GF-D8 (cell line): ENCODE measurements around the gene OSBPL6.
"Not testable (repeated sequence)": the region's sequence is repeated elsewhere in the genome, so short reads cannot be mapped to it uniquely, and the experiment has no call there.

Source experiments
- DNase-seq: peaks from one replicate; lab custom pipeline; 2025; lab: John Stamatoyannopoulos, UW

Gene OSBPL6

DNA sequence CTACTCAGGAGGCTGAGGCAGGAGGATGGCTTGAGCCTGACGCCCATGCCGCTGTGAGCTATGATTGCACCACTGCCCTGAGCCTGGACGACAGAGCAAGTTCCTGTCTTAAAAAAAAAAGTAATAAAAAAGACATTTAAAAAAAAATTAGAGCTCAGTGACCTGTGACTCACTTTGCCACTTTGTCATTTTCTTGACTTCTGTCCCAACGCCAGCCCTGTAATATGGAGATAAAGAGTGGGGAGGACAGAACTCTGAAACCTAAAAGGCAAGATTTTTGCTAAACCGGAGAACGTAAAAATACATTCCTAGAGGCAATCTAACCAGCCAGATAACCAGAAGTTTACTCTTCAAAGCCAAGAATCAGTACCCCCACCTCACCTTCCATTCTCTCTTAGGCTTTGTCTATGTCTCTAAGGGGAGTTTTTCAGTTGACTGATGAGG, 207.7 kb downstream of the OSBPL6 start:
- no peak for DNase-seq

DNA sequence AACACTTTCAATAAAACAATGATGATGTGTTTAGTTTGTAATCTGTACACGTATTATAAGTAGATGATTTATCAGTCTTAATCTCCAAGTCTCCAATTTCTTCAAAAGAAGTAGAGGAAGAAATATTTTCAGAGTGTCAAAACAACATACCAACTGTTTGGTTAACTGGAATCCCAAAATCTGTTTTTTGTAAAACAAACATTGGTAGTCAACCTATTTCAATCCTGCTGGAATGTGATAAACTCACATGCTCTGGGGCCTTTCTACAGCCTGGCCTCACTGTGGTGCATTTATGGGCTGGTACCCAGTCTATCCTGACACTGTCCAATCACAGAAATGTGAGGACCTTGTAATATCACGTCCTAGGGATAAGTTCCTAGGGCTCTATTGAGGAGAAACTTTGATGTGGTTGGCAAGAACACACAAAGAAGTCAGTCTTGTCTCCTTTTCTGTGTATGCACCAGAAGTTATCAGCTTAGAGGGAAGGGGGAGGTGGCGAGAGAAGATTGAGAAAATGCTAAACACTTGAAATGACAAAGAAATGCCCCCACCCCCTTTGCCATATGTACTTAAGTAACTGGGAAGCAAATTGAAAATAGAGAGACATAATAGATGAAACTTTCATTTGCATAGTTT, 209.5 kb downstream of the OSBPL6 start:
- DNase-seq, result no peak

DNA sequence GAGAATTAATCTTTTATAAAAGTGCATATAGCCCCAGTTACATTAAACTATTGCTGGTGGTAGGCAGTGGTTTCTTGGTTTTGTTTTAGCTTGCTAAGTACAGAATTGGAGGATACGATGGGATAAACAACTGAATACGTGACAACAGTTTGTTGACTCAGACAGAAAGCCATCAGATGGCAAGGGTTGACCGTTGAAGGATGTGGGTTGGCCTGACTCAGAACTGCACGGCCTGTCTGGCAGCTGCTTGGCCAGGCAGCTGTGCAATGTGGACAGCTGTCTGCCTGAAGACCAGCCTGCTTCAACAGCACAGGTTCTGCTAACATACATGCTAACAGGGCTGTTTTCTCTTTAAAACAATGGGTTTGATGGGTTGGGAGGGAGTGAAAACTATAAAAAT, 210.1 kb downstream of the OSBPL6 start:
- no peak for DNase-seq

DNA sequence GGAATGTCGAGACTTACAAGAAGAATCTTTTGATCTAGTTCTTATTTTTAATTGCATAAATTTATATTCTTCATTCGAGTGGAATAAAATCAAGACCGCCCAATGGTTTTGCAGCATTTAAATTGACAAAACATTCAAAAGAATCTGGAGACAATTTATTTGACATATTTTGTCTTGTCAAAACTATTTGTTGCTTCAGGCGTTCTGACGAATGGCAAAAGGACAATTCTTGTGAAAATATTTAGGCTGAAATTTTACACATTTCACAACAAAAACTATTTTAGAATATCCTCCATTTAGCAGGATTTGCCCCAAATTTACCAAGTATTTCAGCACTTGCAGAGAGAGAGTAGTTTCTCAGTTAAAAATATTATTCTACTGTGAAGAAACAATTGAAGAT, 214.9 kb downstream of the OSBPL6 start:
- DNase-seq, result no peak

DNA sequence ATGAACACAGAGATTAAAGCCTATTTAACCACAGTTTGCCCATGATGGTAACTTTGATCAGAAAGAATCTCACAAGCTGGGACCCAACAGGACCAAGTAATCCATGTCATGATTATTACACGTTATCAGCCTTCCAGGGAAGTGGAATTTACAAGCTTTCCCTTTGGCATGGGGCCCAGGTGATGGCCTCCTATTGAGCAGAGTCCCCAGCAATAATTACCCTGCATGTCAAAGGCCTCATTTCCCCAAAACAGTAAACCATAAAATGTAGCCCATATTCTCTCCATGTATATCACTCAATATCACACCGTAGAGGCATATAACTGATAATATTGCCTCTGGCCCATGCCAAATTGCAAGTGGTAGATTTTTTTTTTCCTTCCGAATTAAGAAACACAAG, 217.7 kb downstream of the OSBPL6 start:
- DNase-seq, result no peak

DNA sequence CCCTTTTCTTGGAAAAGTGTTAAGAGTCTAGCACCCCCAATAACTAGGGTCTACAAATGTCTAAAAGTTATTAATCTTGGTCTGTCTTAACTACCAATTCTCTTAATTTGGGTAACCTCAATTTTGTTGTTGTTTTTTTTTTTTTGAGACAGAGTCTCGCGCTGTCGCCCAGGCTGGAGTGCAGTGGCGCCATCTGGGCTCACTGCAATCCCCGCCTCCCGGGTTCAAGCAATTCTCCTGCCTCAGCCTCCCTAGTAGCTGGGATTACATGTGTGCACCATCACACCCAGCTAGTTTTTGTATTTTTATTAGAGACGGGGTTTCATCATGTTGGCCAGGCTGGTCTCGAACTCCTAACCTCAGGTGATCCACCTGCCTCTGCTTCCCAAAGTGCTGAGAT, 218.1 kb downstream of the OSBPL6 start:
- DNase-seq, result not testable (repeated sequence)

DNA sequence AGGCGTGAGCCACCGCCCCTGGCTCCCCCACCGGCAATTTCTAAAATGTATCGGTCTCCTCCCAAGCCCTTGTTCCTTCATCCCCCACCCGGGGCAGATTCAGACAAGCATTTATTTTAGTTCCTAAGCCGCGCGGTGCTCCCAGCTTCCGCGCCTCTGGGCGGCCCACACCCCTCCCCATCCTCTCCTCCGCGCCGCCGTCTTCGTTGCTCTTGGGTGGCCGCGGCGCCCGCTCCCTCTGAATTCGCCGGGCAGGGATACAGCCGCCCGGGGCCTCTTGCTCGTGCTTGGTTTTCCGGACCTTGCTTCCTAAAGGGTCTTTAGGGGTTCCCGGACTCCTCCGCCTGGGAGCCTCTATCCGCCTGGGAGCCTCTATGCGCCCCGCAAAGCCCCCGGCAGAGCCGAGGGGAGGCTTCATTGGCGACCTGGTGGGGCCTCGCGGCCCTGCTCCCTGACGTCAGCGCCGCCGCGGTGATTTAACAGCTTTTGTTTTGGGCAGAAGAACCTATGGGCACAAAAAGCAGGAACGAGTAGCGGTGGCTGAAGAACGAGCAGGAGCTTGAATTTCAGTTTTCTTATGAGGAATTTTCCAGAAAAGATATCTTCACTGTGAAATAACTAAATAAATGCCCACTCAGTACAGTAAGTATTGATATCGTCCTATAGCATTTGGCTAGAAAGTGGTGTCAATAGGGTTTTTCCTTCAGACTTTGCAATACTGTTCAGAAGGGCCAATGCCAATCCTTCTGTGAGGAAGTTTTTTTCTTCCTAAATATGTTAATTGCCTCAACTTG, 219.4 kb downstream of the OSBPL6 start:
- DNase-seq, result peak; percentile 57

DNA sequence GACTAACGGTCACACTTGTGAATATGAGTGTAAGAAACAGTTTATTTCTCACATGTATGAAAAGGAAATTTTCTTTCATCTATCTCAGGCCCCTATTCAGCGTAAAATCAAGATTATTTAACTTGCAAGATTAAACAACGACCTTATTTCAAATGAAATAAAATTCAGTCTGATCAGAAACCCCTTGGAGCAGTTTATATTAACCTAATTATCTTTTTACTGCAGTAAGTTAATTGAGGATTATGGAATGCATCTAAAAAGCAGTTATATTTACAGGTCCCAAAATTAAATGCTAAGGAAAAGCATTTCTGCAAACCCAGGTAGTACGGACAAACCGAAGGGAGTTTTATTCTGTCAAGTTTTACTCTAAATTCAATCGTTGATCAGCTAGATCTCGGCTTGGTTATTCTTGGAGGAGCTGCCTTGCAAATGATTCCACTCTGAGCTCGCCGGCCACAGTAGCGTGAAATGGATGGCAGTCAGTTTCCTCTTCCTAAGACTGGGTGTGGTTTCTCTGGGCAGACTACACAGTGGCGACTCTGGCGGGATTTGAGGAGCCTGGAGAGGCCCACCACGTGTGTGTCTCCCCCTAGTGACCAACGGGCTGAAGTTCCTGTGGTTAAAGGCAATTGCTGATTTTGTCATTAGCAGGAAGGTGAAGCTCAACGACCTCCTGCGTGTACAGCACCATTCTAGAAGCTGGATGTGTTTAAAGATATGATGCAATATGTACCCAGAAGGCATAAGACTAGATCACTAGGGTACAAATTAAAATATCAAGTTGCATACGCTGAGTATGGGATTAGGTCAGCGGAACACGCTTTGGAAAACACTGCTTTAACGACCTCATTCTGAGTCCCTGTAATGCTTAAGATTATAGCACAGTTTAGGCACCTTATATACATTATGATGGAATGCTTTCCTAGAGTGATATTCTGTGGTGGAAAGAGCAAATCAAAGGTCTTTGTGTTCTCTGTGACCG, 220.2 kb downstream of the OSBPL6 start:
- peak; percentile 95 for DNase-seq

DNA sequence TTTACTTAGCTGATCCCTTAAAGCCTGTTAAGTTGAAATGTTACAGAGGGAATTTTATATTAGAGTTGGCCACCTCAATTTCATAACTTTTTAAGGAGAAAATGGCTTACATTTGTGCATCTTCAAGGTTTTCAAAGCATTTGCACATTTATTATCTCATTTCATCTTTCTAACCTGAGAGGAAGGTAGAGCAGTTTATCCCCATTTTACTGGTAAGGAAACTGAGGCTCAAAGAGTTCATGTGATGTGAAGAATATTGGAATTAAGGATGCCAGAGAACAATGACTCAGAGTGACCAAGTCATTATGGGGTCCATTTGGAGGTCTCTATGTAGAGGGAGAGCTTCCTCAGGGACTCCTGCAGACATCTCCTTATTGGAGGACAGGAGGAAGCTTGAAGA, 221.7 kb downstream of the OSBPL6 start:
- no peak for DNase-seq

DNA sequence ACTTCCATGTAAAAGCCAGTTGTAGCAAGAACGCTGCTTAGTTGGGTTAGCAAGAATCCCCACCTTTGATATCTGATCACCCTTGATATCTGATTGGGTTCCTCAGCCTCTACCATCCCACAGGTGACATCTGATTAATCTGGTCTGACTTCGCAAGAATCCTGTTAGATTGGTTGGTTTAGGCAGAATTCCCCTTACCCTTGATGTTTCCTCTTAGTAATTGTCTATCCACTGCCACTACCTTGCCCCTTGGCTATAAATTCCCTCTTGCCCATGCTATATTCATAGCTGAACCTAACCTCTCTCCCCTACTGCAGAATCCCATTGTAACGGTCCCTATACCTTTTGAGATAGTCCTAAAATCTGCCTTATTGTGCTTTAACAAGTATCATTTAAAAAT, 223.6 kb downstream of the OSBPL6 start:
- no peak for DNase-seq

DNA sequence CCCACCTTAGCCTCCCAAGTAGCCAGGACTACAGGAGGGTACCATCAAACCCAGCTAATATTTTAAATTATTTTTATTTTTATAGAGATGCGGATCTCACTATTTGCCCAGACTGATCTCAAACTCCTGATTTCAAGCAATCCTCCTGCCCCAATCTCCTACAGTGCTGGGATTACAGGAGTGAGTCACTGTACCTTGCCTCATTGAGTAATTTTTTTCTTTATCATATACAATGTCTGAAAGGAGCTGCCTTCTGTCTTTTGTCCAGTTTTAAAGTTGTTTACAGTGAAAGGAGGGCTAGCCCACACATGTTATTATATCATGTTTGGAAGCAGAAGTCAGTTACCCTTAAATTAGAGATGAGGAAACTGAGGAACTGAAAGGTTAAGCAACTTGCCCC, 224.1 kb downstream of the OSBPL6 start:
- DNase-seq, result no peak

DNA sequence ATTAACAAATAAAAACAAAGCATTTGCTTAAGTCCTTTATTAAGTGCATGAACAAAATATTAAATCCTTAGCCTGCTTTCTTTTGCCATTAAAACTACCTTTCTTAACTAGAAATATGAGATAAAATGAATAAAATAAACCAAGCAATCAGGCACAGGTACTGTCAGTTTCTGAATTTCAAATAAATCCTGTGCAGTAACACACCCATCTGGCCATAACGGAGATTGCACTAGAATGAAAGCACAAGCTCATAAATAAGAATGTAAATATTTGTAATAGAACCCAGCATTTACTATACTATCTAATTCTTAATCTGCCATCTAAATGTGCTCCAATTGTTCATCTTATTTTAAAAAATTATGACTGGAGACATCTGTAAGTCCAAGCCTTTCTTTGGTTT, 224.8 kb downstream of the OSBPL6 start:
- DNase-seq, result no peak

DNA sequence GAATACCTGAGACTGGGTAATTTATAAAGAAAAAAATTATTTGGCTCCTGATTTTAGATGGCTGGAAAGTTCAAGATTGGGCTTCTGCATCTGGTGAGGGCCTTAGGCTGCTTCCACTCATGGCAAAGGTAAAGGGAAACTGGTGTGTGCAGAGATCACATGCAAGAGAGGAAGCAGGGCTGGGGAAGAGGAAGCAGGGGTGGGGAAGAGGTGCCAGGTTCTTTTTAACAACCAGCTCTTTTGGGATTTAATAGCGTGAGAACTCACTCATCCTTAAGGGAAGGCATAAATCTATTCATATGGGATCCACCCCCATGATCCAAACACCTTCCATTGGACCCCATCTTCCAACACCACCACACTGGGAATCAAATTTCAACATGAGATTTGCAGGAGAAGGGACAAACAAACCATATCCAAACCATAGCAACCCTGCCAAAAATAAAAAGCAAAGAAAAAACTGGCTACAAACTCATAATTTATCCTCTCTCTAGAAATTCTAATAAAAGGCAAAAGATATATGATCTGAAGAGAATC, 226.2 kb downstream of the OSBPL6 start:
- peak; percentile 17 for DNase-seq

DNA sequence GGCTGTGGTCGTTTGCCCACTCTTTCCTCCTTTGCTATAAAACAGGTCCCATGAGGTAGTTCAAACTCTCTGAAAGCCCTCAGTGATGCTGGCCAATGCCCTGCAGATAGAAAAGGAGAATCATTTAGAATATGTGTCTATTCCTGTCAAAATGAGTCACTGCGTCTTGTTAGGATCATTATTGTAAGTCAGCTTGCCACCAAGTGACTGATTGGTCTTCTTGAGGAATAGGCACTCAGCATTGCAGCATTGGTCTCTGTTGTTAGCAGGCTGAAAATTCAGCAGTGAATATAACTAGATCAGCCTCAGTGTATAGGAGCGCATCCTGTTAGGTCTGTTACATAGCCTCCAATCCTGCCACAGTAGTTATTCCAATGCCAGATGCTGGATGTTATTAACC, 227.8 kb downstream of the OSBPL6 start:
- no peak for DNase-seq

DNA sequence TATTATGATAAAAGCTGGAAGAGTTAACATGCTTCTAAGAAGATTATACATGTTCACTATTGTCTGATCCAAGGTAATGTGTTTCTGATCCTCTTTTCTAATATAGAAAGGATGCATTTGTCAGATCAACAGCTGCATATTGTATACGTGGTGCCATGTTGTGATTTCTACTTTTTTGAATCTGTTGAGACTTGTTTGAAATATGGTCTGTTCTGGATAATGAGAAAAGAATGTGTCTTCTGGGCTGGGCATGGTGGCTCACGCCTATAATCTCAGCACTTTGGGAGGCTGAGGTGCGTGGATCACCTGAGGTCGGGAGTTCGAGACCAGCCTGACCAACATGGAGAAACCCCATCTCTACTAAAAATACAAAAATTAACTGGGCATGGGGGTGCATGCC, 229.4 kb downstream of the OSBPL6 start:
- not testable (repeated sequence) for DNase-seq

DNA sequence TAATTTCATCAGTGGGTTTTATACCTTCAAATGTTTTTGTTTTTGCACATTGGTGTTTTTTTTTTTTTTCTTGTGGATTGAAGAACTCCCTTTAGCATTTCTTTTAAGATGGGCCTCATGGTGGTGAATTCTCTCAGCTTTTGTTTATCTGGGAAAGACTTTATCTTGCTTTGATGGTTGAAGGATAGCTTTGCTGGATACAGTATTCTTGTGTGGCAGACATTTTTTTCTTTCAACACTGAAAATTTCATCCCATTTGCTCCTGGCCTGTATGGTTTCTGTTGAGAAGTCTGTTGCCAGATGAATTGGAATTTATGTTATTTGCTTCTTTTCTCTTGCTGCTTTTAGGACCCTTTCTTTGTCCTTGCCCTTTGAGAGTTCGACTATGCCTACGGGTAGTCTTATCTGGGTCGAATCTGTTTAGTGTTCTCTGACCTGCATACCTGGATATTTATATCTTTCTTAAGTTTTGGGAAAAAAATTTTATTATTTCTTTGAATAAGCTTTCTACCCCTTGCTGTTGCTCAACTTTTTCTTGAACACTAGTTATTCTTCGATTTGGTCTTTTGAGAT, 231.0 kb downstream of the OSBPL6 start:
- no peak for DNase-seq

DNA sequence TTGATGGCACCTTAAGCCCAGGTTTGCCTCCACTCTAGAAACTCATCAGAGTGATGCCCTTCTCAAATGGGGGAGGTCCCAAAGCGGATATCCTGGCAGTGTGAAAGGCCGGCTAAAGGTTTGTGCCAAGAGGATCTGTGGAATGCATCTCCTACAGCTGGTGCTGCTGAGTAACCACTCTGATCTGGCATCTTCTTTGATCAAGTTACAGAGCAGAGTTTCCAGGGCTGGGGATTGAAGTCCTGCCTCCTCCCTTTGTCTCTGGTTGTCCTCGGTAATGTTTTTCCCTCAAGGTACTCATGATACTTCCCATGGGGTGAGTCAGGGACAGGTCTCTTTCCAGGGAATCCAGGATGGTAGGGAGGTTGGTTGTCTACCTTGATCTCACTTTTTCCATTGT, 232.1 kb downstream of the OSBPL6 start:
- DNase-seq, result no peak

DNA sequence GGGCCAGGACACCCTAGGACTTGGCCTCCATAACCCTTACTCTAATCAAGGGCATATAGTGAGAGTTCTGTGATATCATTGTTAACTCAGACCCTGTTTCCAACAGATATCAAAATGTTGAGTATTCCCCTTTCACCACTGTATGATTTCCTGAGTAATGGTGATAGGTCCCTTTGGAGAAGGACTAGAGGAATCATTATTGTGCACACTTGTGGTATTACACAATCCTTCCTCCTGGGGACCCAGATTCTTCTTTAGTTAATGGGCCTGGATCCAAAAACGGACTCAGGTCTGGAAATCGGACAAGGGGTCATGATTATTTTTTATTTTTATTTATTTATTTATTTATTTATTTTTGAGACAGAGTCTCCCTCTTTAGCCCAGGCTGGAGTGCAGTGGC, 233.1 kb downstream of the OSBPL6 start:
- no peak for DNase-seq

DNA sequence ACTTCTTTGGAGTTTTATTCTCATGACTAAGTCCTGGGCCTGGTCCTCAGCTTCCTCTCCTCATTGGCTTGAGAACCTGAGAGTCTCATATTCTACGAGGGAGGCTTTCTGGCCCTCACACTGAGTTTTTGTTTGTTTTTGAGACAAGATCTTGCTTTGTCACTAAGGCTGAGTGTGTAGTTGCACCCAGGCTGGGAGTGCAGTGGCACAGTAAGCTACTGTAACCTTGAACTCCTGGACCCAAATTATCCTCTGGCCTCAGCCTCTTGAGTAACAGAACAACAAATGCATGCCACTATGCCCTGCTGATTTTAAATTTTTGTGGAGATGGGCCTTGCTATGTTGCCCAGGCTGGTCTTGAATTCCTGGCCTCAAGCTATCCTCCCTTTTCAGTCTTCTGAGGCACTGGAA, 234.1 kb downstream of the OSBPL6 start:
- DNase-seq, result no peak

DNA sequence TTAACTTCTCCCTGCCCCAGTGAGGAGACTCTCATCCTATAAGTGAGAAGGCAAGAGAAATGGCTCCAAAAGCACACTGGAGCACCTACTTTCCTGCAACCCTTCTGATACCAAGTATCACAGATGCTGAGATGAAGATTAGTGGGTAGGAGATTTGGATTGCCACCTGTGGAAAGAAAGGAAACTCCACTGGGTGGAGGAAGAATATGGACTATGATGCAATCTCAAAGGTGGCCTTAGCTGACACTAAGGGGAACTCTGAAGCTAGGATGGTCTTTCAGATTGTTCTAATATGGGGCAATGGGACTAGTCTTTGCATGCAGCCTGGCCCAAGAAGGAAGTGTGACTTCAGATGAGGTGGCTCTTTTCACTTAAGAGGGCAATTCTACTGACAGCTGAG, 235.0 kb downstream of the OSBPL6 start:
- DNase-seq, result no peak

DNA sequence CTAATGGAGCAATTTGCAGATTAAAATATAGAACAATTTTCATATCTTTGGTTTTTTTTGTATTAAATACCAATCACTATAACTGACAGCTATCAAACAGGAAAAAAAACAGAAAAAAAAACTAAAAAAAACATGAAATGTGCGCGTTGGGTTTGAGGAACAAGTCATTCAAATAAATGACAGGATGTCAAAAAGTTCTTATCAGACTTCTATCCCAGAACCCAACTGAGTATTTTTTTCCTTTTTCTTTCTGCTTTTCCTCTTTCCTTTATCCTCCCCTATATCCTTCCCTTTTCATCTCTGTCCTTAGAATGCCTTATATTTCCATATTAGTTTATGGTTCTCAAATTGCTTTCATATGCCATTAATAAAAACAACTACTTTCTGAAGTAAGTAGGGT, 242.3 kb downstream of the OSBPL6 start:
- no peak for DNase-seq

DNA sequence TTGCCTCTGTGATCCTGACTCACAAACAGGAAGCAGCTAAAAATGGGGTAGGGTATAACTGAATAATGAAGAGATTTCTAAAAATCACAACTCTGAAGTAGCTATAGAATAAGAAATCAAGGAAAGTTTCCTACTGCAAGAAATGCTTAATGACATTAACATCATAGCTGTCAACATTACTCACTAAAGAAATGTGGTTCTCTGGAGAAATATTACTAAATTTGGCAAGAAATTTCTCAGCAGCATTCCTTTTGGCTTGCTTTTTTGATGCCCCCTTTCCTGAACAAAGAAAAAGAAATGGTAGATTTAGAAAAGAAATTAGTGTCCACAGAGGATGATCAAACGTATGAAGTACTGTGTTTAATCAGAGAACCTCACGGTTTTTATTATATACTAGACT, 247.1 kb downstream of the OSBPL6 start:
- no peak for DNase-seq
